ENCODE results near the gene ST8SIA5. TPM values are rescaled to one million over a fixed set of nuclear protein-coding genes. Genes with fewer than 3 reads are reported as not detected.

The ST8SIA5 gene
- total and polyA plus RNA-seq, 9 of the 15 experiments (the other 6 are each of a cell fraction or from before 2014, with no cell fraction given) = 0.03 to 0.33 (median 0.06) TPM; not detected in 5

GRCh38 chr18:46649071-46649862, 107.6 kb downstream of the ST8SIA5 start:
- ChIA-PET POLR2A (no interaction called here), CTCF (ENCODE audit: low intra/inter-chr PET ratio) (no interaction called here)
- intact Hi-C loops (cut with micrococcal nuclease) = no loop called here
- Histone ChIP-seq H3K79me2 (ENCODE audit: control insufficient read depth, insufficient read depth, low read length) (no peaks in the 10 kb centered on the region), H4K20me1 (replicated peaks; ENCODE audit: control insufficient read depth, insufficient read depth, low read length) (no peaks in the 10 kb centered on the region), H3K36me3 (ENCODE audit: control insufficient read depth, insufficient read depth, low read length) (no peaks in the 10 kb centered on the region), H2AFZ (ENCODE audit: low read depth, low read length) (no peak overlapping the region), H3K9me1 (ENCODE audit: control insufficient read depth, insufficient read depth, low read length) (no peaks in the 10 kb centered on the region), H3K9me3 (replicated peaks; ENCODE audit: control insufficient read depth, insufficient read depth, low read depth, low read length) (no peaks in the 10 kb centered on the region), H3K9ac (ENCODE audit: insufficient read depth in 1 of 2, low read depth in 2 of 2, low read length in 2 of 2) (no peak overlapping the region), H3K4me3 (no peak overlapping the region), H3K4me1 (replicated peaks in 1 of 2; ENCODE audit: control insufficient read depth in 2 of 2, insufficient read depth in 2 of 2, low read length in 2 of 2) (no peaks in the 10 kb centered on the region; a peak in 1 of 5 replicates), H3K27ac (ENCODE audit: extremely low read depth, low read depth, low read length) (no peak overlapping the region), H3K27me3 (ENCODE audit: control insufficient read depth in 2 of 2, insufficient read depth in 2 of 2, low read length in 2 of 2) (no peaks in the 10 kb centered on the region; a peak in 1 of 5 replicates), H3K4me2 (ENCODE audit: insufficient read depth, low read length) (no peak overlapping the region)
- no peak for TF ChIP-seq NCOA4 (IDR thresholded peaks at IDR 0.05; ENCODE audit: partially characterized antibody)
- no peak for TF ChIP-seq RFX5 (IDR thresholded peaks at IDR 0.05; ENCODE audit: low read depth, low read length)
- no peak for TF ChIP-seq PRMT5 (CRISPR knock-in tag; IDR thresholded peaks at IDR 0.05)
- no peak for TF ChIP-seq PHTF2 (CRISPR knock-in tag; IDR thresholded peaks at IDR 0.05)
- no peak for TF ChIP-seq ZNF707 (CRISPR knock-in tag; conservative IDR thresholded peaks at IDR 0.05)
- TF ChIP-seq YBX1 (IDR thresholded peaks at IDR 0.05) = no peak
- no peak for TF ChIP-seq SREBF2 (CRISPR knock-in tag; IDR thresholded peaks at IDR 0.05)
- TF ChIP-seq, protein P1, sequence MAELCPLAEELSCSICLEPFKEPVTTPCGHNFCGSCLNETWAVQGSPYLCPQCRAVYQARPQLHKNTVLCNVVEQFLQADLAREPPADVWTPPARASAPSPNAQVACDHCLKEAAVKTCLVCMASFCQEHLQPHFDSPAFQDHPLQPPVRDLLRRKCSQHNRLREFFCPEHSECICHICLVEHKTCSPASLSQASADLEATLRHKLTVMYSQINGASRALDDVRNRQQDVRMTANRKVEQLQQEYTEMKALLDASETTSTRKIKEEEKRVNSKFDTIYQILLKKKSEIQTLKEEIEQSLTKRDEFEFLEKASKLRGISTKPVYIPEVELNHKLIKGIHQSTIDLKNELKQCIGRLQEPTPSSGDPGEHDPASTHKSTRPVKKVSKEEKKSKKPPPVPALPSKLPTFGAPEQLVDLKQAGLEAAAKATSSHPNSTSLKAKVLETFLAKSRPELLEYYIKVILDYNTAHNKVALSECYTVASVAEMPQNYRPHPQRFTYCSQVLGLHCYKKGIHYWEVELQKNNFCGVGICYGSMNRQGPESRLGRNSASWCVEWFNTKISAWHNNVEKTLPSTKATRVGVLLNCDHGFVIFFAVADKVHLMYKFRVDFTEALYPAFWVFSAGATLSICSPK (IDR thresholded peaks at IDR 0.05; ENCODE audit: borderline replicate concordance) = no peak
- TF ChIP-seq ZNF436 (CRISPR knock-in tag; IDR thresholded peaks at IDR 0.05) = no peak
- TF ChIP-seq EHMT2 (IDR thresholded peaks at IDR 0.05) = no peak
- no peak for TF ChIP-seq MCM5 (IDR thresholded peaks at IDR 0.05; ENCODE audit: low read depth)
- TF ChIP-seq ZNF239 (CRISPR knock-in tag; IDR thresholded peaks at IDR 0.05) = no peak
- no peak for TF ChIP-seq NR4A1 (CRISPR knock-in tag; IDR thresholded peaks at IDR 0.05)
- TF ChIP-seq NR4A1 (tag; IDR thresholded peaks at IDR 0.05) = no peak
- no peak for TF ChIP-seq PPARD (CRISPR knock-in tag; IDR thresholded peaks at IDR 0.05)
- TF ChIP-seq ZNF316 (IDR thresholded peaks at IDR 0.05) = no peak
- TF ChIP-seq NFYB (IDR thresholded peaks at IDR 0.05; ENCODE audit: extremely low read depth, insufficient read length) = no peak
- no peak for TF ChIP-seq POLR2A (conservative IDR thresholded peaks at IDR 0.05)
- no peak for TF ChIP-seq MTA2 (IDR thresholded peaks at IDR 0.05; ENCODE audit: low read depth)
- no TSS peak for BruUV-seq (replicated peaks)
- FAIRE-seq = no peak
- DNase-seq (ENCODE audit: extremely low read depth in 1 of 4, low spot score in 3 of 4) = no peak
- 0% methylated on average over 11 of the region's 12 CpGs for WGBS (ENCODE audit: insufficient coverage, low coverage, missing lambda C conversion rate)
- no peak for ATAC-seq
- in situ Hi-C loops (cut with MboI) = no loop called here
